ENCODE data around the gene IRF2.

IRF2 gene

DNA sequence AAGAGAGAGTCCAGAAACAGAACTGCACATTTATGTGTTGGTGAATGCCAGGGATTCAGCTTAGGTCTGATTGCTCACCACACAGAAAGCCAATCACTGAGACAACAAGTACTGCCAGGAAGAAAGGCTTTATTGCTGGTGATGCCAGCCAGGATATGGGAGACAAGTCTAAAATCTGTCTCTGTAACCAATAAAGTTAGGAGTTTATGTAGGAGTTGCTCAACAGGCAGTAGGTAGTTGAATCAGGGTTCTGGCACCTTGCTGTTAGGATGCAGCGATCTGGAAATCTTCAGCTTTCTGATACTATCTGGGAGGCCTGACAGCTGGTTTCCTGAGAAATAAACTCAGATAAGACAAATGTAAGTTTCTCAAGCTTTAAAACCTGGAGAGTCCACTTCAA lies 136.4 kb downstream of the IRF2 start:
- no peak for ATAC-seq (ENCODE audit: insufficient read depth, low read depth)
- Histone ChIP-seq H3K4me3 (ENCODE audit: low read depth in 1 of 2, low read length in 2 of 2) (no peak overlapping the region), H3K4me2 (ENCODE audit: insufficient read depth, low read length) (no peak overlapping the region), H3K9me3 (ENCODE audit: insufficient read depth, low read length, severe bottlenecking) (no peaks in the 10 kb centered on the region), H3K4me1 (ENCODE audit: insufficient read depth, low read length) (no peaks in the 10 kb centered on the region), H4K20me1 (ENCODE audit: insufficient read depth, low read length) (no peaks in the 10 kb centered on the region), H2AFZ (ENCODE audit: low read depth, low read length) (no peak overlapping the region), H3K79me2 (ENCODE audit: insufficient read depth, low read length) (no peaks in the 10 kb centered on the region), H3K9ac (ENCODE audit: low read depth, low read length) (no peak overlapping the region), H3K27ac (ENCODE audit: low read length) (no peak overlapping the region), H3K36me3 (ENCODE audit: insufficient read depth, low read length) (no peaks in the 10 kb centered on the region), H3K27me3 (ENCODE audit: insufficient read depth, low read length, poor library complexity) (no peaks in the 10 kb centered on the region)
- TF ChIP-seq, protein P1, sequence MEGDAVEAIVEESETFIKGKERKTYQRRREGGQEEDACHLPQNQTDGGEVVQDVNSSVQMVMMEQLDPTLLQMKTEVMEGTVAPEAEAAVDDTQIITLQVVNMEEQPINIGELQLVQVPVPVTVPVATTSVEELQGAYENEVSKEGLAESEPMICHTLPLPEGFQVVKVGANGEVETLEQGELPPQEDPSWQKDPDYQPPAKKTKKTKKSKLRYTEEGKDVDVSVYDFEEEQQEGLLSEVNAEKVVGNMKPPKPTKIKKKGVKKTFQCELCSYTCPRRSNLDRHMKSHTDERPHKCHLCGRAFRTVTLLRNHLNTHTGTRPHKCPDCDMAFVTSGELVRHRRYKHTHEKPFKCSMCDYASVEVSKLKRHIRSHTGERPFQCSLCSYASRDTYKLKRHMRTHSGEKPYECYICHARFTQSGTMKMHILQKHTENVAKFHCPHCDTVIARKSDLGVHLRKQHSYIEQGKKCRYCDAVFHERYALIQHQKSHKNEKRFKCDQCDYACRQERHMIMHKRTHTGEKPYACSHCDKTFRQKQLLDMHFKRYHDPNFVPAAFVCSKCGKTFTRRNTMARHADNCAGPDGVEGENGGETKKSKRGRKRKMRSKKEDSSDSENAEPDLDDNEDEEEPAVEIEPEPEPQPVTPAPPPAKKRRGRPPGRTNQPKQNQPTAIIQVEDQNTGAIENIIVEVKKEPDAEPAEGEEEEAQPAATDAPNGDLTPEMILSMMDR (IDR thresholded peaks at IDR 0.05; ENCODE audit: borderline replicate concordance, extremely low read depth, low read length, poor library complexity, severe bottlenecking), result no peak
- no peak for TF ChIP-seq EZH2 (IDR thresholded peaks at IDR 0.05; ENCODE audit: borderline replicate concordance, low read depth, low read length, severe bottlenecking)
- no peak for DNase-seq

All from DND-41 (cell line).